ENCODE data around the gene PIGW.
"Not testable (repeated sequence)": the region's sequence is repeated elsewhere in the genome, so short reads cannot be mapped to it uniquely, and the experiment has no call there.

DNA sequence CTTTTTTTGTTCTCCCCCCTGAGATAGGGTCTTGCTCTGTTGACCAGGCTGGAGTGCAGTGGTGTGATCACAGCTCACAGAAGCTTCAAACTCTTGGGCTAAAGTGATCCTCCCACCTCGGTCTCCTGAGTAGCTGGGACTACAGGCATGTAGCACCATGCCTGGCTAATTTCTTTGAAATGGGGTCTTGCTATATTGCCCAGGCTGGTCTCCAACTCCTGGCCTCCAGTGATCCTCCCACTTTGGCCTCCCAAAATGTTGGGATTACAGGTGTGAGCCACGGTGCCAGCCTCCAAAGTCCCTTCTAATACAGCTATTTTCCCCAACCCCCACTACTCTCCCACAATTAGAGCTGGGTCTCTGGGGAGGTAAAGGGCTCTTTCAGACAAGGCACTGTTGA is 26.3 kb upstream of the PIGW start:
- TF ChIP-seq, protein P1, sequence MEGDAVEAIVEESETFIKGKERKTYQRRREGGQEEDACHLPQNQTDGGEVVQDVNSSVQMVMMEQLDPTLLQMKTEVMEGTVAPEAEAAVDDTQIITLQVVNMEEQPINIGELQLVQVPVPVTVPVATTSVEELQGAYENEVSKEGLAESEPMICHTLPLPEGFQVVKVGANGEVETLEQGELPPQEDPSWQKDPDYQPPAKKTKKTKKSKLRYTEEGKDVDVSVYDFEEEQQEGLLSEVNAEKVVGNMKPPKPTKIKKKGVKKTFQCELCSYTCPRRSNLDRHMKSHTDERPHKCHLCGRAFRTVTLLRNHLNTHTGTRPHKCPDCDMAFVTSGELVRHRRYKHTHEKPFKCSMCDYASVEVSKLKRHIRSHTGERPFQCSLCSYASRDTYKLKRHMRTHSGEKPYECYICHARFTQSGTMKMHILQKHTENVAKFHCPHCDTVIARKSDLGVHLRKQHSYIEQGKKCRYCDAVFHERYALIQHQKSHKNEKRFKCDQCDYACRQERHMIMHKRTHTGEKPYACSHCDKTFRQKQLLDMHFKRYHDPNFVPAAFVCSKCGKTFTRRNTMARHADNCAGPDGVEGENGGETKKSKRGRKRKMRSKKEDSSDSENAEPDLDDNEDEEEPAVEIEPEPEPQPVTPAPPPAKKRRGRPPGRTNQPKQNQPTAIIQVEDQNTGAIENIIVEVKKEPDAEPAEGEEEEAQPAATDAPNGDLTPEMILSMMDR (conservative IDR thresholded peaks at IDR 0.05 in 1 of 2, IDR thresholded peaks at IDR 0.05 in 1 of 2; ENCODE audit: low read depth in 1 of 2, low read length in 2 of 2) = not testable (repeated sequence)
- TF ChIP-seq EZH2 (IDR thresholded peaks at IDR 0.05; ENCODE audit: low read length, missing control alignments) = not testable (repeated sequence)
